Endothelial cell of umbilical vein (primary cell): ENCODE data around the gene CNTNAP2. TPM values are rescaled to one million over a fixed set of nuclear protein-coding genes. Genes with fewer than 3 reads are reported as not detected.

Source experiments
- BruUV-seq: library from RNA; stranded (reverse); fragments of 400-500 nt; replicated peaks from 2 replicates; lab custom pipeline; 2021; lab: Mats Ljungman, UMichigan
- CTCF ChIA-PET: fragments of 300-600, 350-600 bp; sonication (Branson Sonifier 250); formaldehyde crosslinking; loops from one replicate; lab custom pipeline; 2021; ENCODE audit warnings: antibody characterized with exemption, inconsistent platforms; lab: Charles Lee
- POLR2A ChIA-PET: fragments of 300-600, 350-600 bp; sonication (Branson Sonifier 250); formaldehyde crosslinking; loops from one replicate; lab custom pipeline; 2021; ENCODE audit warnings: antibody characterized with exemption, inconsistent platforms; lab: Charles Lee
- DNase-seq: peaks from one replicate; pipeline ENCODE4 v3.0.0-alpha.2; 2011; ENCODE audit warnings: low read depth, low spot score
- FAIRE-seq: peaks from 2 replicates; lab custom pipeline; 2011; peaks lifted over from hg19 to GRCh38; lab: Jason Lieb, UNC
- H2AFZ ChIP-seq: 2 replicates; pipeline ENCODE4 v1.6.0; 2012; ENCODE audit warnings: low read depth, low read length, control low read depth, inconsistent platforms
- H3K27ac ChIP-seq: 2 replicates; pipeline ENCODE4 v1.5.1; 2011; ENCODE audit warnings: low read depth, mild to moderate bottlenecking, control low read depth, low read length, moderate library complexity; ENCODE audit not compliant: insufficient read depth
- H3K27me3 ChIP-seq, 2 experiments: 2 replicates each; pipeline versions ENCODE4 v1.6.0 to v1.6.1; 2011; ENCODE audit warnings: low read length in 2 of 2, mixed read lengths in 1 of 2; ENCODE audit not compliant: control insufficient read depth in 2 of 2, insufficient read depth in 2 of 2
- H3K36me3 ChIP-seq, 2 experiments: 2 replicates in 1 of 2; 3 replicates in 1 of 2; pipeline ENCODE4 v1.5.1; 2011; ENCODE audit warnings: low read length in 2 of 2, mild to moderate bottlenecking in 1 of 2, moderate library complexity in 1 of 2; ENCODE audit not compliant: control insufficient read depth in 2 of 2, insufficient read depth in 2 of 2; ENCODE audit errors: extremely low read depth in 1 of 2
- H3K4me1 ChIP-seq: 3 replicates; pipeline ENCODE4 v1.5.1; 2011; ENCODE audit warnings: mild to moderate bottlenecking, low read length; ENCODE audit not compliant: control insufficient read depth, insufficient read depth; ENCODE audit errors: extremely low read depth
- H3K4me2 ChIP-seq: 2 replicates; pipeline ENCODE4 v1.6.1; 2011; ENCODE audit warnings: low read length, control low read depth, mixed read lengths; ENCODE audit not compliant: insufficient read depth
- H3K4me3 ChIP-seq, 3 experiments: fragments of 200-600 bp in 1 of 3; sonication (generic), shearing (Covaris generic) in 1 of 3; replicated peaks in 1 of 3; 2 replicates each; pipeline ENCODE4 v1.5.1; 2011 to 2016; ENCODE audit warnings: control low read depth in 3 of 3, low read length in 3 of 3, mild to moderate bottlenecking in 2 of 3, inconsistent platforms in 1 of 3, low read depth in 1 of 3, moderate library complexity in 1 of 3; ENCODE audit not compliant: insufficient read depth in 1 of 3
- H3K79me2 ChIP-seq: 2 replicates; pipeline ENCODE4 v1.6.0; 2012; ENCODE audit warnings: low read length, inconsistent platforms; ENCODE audit not compliant: control insufficient read depth, insufficient read depth
- H3K9ac ChIP-seq: replicated peaks from 2 replicates; pipeline ENCODE3; 2011; ENCODE audit warnings: low read length, control low read depth; ENCODE audit not compliant: insufficient read depth; ENCODE audit errors: extremely low read depth
- H3K9me1 ChIP-seq: replicated peaks from 3 replicates; pipeline ENCODE4 v1.6.0; 2011; ENCODE audit warnings: mild to moderate bottlenecking, low read length; ENCODE audit not compliant: control insufficient read depth, insufficient read depth; ENCODE audit errors: extremely low read depth
- H3K9me3 ChIP-seq: replicated peaks from 2 replicates; pipeline ENCODE4 v1.5.1; 2012; ENCODE audit warnings: low read length, inconsistent platforms; ENCODE audit not compliant: control insufficient read depth, insufficient read depth
- H4K20me1 ChIP-seq: replicated peaks from 2 replicates; pipeline ENCODE3; 2011; ENCODE audit warnings: mild to moderate bottlenecking, low read length; ENCODE audit not compliant: control insufficient read depth, insufficient read depth; ENCODE audit errors: extremely low read depth
- EZH2 ChIP-seq: IDR thresholded peaks from 2 replicates; pipeline ENCODE4 v1.6.1; 2012; ENCODE audit warnings: borderline replicate concordance, low read depth, mild to moderate bottlenecking, moderate library complexity, low read length, inconsistent platforms; ENCODE audit not compliant: severe bottlenecking
- FOS ChIP-seq: IDR thresholded peaks from 2 replicates; pipeline ENCODE4 v1.6.1; 2011; ENCODE audit warnings: mild to moderate bottlenecking, low read length, moderate library complexity, borderline replicate concordance; ENCODE audit not compliant: insufficient read depth
- GATA2 ChIP-seq: IDR thresholded peaks from 2 replicates; pipeline ENCODE4 v1.7.0; 2011; ENCODE audit warnings: low read depth, mild to moderate bottlenecking, moderate library complexity, mixed read lengths, low read length; ENCODE audit not compliant: insufficient read length, insufficient read depth
- JUN ChIP-seq: IDR thresholded peaks from 2 replicates; pipeline ENCODE4 v1.6.1; 2011; ENCODE audit warnings: borderline replicate concordance, low read depth; ENCODE audit not compliant: insufficient read length, insufficient read depth
- MYC ChIP-seq: IDR thresholded peaks from one replicate; pipeline ENCODE4 v1.6.1; 2011; ENCODE audit warnings: mild to moderate bottlenecking, low read depth, low read length
- POLR2A ChIP-seq: IDR thresholded peaks from 2 replicates; pipeline ENCODE4 v1.6.1; 2012; ENCODE audit warnings: low read depth, mild to moderate bottlenecking, control low read depth, low read length
- POLR2AphosphoS5 ChIP-seq: IDR thresholded peaks from 2 replicates; pipeline ENCODE4 v1.6.1; 2012; ENCODE audit warnings: low read depth, mild to moderate bottlenecking, control low read depth, low read length, moderate library complexity; ENCODE audit not compliant: insufficient read depth
- dilution Hi-C: fragments of 300-500 bp; cut with MboI; formaldehyde crosslinking; loops from one replicate; pipeline ENCODE4 v1.15.0; 2019; ENCODE audit warnings: low sequenced_read_pairs; ENCODE audit not compliant: extremely low pct_ligation_motif_present
- intact Hi-C: fragments of 100-400 bp; cut with micrococcal nuclease; formaldehyde crosslinking; loops from one replicate; pipeline ENCODE4 v1.10.0; 2022
- polyA plus RNA-seq, 4 experiments: library from polyadenylated mRNA; depleted of rRNA in 3 of 4; stranded (reverse) in 3 of 4; unstranded in 1 of 4; fragments of >200 nt; gene quantifications; 2 replicates each; pipeline versions ENCODE4 v1.2.1 to v1.2.3, GENCODE V29; 2011 to 2012; ENCODE audit warnings: missing spikeins in 1 of 4
- total RNA-seq: library from RNA; stranded (reverse); gene quantifications from 2 replicates; pipeline ENCODE4 v1.2.3, GENCODE V29; 2021
- TF ChIP-seq, protein P1 (sequence below), 2 donors: IDR thresholded peaks; 1 replicate in 1 of 2; 2 replicates in 1 of 2; pipeline ENCODE4 v1.5.1; 2011; ENCODE audit warnings: low read length in 2 of 2, mild to moderate bottlenecking in 2 of 2, moderate library complexity in 2 of 2, control low read depth in 1 of 2, inconsistent platforms in 1 of 2, low read depth in 1 of 2; ENCODE audit not compliant: insufficient read depth in 1 of 2; ENCODE audit errors: extremely low read depth in 1 of 2
- TF ChIP-seq, protein P2 (sequence below): IDR thresholded peaks from 2 replicates; pipeline ENCODE4 v1.6.1; 2011; ENCODE audit not compliant: insufficient read depth, insufficient read length

CNTNAP2 gene
- total and polyA plus RNA-seq, 2 donors (not counting 3 experiments of a cell fraction or from before 2014, with no cell fraction given), result not detected

GRCh38 chr7:148434181-148434757 lies 2317.7 kb downstream of the CNTNAP2 start:
- dilution Hi-C loops (no loop called here), intact Hi-C loops (no loop called here)
- H4K20me1 ChIP-seq, result no peaks in the 10 kb centered on the region
- H3K9ac ChIP-seq, result no peak overlapping the region
- no peaks in the 10 kb centered on the region for H3K9me3 ChIP-seq
- H3K4me3 ChIP-seq, result no peak overlapping the region
- H3K36me3 ChIP-seq, result no peaks in the 10 kb centered on the region
- H3K27ac ChIP-seq, result no peak overlapping the region
- H3K4me1 ChIP-seq, result no peaks in the 10 kb centered on the region
- no peaks in the 10 kb centered on the region for H3K79me2 ChIP-seq
- POLR2A ChIA-PET, result no interaction called here
- no peaks in the 10 kb centered on the region for H3K27me3 ChIP-seq
- no peaks in the 10 kb centered on the region for H3K9me1 ChIP-seq
- H3K4me2 ChIP-seq, result no peak overlapping the region
- DNase-seq (no peak), FAIRE-seq (no peak)
- TF ChIP-seq JUN (no peak), POLR2A (no peak), EZH2 (no peak), GATA2 (no peak), MYC (no peak), POLR2AphosphoS5 (no peak), FOS (no peak)
- TF ChIP-seq, protein P1, sequence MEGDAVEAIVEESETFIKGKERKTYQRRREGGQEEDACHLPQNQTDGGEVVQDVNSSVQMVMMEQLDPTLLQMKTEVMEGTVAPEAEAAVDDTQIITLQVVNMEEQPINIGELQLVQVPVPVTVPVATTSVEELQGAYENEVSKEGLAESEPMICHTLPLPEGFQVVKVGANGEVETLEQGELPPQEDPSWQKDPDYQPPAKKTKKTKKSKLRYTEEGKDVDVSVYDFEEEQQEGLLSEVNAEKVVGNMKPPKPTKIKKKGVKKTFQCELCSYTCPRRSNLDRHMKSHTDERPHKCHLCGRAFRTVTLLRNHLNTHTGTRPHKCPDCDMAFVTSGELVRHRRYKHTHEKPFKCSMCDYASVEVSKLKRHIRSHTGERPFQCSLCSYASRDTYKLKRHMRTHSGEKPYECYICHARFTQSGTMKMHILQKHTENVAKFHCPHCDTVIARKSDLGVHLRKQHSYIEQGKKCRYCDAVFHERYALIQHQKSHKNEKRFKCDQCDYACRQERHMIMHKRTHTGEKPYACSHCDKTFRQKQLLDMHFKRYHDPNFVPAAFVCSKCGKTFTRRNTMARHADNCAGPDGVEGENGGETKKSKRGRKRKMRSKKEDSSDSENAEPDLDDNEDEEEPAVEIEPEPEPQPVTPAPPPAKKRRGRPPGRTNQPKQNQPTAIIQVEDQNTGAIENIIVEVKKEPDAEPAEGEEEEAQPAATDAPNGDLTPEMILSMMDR (IDR thresholded peaks at IDR 0.05; ENCODE audit: extremely low read depth in 1 of 2, insufficient read depth in 1 of 2, low read depth in 1 of 2, low read length in 2 of 2), result no peak
- TF ChIP-seq, protein P2, sequence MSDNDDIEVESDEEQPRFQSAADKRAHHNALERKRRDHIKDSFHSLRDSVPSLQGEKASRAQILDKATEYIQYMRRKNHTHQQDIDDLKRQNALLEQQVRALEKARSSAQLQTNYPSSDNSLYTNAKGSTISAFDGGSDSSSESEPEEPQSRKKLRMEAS, result no peak
- CTCF ChIA-PET, result no interaction called here
- H2AFZ ChIP-seq, result no peak overlapping the region
- BruUV-seq, result no TSS peak
